Measurements from ENCODE around the gene MAG.

MAG gene

DNA sequence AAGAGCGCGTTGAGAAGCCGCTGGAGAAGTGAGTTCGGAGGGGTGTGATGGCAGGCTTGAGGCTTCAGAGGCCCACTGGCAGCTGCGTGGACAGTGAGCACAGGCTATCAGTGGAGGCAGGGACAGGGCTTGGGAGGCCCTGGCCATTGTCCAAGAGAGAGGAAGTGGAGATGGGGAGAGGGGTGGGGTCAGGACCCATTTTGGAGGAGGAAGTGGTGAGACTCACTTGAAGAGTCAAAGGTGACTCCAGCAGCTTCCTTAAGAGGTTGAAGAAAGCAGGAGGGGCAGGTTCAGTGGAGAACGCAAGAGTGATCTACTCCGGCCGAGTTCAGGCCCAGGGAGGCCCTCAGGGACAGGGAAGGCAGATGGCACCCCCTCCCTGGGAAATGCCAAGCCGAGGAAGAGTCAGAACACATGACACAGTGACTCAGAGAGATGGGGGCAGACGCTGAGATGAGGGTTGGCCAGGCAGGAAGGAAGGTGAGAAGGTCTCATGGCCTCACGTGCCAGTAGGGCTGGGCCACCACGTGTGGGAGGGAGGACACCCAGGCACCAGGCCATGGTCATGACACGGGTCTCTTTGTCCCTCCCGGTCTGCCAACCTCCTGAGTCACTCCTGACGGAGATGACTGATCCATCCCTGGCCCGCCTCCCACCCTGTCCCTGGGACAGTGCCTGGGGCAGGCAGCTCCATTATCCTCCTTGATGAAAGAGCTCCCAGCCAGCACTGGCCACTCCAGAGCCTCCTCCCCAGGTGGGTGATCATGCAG lies 26.9 kb downstream of the MAG start:
- no peak for DNase-seq (ENCODE audit: low spot score)

DNA sequence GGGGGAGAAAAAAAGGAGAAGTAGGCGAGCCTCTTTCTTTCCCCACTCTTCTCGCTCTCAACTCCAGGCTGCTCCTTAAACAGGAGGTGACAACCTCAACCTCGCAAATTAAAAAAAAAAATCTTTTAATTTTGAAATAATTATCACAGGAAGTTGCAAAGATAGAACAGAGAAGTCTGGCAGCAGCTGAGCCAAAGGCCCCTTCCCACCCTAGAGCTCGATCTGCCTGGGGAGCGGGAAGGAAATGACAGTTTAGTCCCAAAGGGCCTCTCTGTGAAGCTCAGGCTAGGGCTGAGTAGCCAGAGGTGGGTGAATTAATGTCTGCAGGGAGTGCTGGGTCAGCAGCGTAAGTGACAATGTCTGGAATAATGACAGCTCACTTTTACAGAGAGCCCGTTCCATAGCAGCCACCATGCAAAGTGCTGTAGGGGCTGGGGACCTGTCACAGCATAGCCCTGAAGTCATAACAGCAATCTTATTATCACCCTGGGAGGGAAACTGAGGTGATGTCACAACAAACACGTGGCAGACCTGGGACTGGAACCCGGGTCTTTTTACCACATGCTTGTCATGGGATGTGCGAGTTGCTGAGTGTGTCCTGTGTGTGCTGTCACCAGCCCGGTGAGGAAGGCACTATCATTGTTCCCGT lies 28.2 kb downstream of the MAG start:
- DNase-seq (ENCODE audit: low spot score): no peak

DNA sequence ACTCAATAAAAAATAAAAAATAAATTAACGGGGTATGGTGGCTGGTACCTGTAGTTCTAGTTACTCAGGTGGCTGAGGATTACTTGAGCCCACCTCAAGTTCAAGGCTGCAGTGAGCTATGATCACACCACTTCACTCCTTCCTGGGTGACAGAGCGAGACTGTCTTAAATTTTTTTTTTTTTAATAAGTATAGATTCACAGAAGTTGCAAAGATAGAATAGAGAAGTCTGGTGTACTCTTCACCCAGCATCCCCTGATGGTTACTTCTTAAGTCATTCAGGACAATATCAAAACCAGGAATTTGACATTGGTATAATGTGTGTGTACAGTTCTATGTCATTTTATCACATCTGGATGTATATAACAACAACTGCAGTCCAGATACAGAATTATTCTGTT lies 29.3 kb downstream of the MAG start:
- DNase-seq (ENCODE audit: low spot score): no peak

DNA sequence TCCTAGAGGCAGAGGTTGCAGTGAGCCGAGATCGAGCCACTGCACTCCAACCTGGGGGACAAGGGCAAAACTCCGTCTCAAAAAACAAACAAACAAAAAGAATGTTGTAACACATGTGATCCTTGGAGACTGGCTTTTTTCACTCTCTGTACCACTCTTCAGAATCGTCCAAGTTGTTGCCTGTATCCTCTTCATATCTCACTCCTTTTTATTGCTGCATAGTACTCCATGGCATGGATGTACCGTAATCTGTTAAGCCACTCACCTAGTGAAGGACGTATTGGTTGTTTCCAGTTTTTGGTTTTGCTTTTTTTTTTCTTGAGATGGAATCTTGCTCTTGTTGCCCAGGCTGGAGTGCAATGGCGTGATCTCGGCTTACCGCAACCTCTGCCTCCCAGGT lies 30.1 kb downstream of the MAG start:
- DNase-seq (ENCODE audit: low spot score): no peak

DNA sequence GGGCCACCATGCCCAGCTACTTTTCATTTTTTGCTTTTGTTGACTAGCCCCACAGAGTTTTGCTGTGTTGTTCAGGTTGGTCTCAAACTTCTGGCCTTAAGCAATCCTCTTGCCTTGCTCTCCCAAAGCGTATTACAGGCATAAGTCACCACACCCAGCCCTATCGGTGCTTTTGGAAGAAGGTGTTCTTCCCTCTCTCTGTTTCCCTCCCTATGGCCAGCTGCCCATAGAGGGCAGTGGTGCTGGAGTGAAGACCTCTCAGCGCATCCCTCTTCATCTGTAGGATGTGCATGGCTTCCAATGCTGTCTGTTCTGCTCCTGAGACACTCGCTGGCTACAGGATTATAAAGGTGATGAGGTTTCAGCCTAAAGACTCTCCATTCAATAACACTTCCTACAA lies 35.7 kb downstream of the MAG start:
- no peak for DNase-seq (ENCODE audit: low spot score)

DNA sequence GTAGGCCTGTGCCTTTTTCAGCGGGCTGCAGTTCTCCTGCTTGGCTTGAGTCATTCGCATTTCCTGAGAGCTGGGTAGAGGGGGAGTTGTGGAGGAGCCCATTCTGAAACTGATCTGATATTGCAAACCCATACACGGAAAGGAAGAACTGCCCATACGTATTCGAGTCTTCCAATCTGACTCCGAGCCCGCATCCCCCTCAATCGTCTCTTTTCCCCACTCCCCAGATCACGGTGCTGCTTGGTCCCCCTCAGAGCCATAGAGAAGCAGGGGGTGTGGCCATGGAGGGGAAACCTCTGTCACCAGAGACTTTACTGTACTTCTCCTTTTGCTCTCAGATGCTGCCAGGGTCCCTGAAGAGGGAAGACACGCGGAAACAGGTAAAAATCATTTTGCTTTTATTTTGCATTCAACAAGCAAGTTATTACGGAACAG lies 36.9 kb downstream of the MAG start, which contains the start of gene CD22:
CD22 (plus strand) TSS at position 337 of the 435 bp plus-strand sequence. CDS start 2,854 bp downstream, outside the sequence.
- DNase-seq (ENCODE audit: low spot score): no peak

DNA sequence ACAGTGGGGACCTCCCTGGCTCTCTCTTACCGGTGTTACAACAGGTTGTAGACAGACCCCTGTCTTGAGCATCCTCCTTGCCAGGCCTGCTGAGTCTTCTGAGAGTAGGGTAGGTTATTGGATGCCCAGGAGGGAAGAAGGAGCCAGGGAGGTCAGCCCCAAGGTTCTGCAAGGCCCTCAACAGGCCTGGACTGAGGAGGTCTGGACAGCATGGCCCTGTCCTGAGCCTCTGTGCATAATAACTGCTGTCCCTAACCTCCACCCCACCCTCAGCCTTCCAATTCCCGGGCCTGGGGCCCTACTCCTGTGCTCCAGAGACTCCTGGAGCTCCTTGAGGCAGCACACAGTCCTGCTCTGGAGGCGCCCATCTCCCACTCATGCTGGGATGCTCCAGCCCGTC lies 37.4 kb downstream of the MAG start:
- no peak for DNase-seq (ENCODE audit: low spot score)

DNA sequence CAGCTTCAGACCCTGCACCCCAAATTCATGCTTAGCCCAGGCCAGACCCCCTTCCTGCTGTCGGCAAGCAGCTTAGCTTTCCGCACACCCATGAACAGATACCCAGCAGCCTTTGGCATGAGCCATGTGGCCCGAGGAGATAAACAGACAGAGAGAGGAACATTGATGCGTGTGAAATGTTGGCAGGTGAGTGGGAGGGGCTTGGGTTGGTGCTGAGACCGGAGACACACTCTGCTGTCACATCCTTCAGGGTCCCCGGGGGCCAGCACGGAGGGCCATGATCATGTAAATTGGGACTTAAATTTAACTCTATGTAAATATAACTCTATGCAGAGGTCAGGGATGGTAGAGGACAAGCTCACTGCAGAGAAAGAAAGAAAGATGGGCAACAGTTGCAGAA lies 38.5 kb downstream of the MAG start:
- DNase-seq (ENCODE audit: low spot score): no peak

DNA sequence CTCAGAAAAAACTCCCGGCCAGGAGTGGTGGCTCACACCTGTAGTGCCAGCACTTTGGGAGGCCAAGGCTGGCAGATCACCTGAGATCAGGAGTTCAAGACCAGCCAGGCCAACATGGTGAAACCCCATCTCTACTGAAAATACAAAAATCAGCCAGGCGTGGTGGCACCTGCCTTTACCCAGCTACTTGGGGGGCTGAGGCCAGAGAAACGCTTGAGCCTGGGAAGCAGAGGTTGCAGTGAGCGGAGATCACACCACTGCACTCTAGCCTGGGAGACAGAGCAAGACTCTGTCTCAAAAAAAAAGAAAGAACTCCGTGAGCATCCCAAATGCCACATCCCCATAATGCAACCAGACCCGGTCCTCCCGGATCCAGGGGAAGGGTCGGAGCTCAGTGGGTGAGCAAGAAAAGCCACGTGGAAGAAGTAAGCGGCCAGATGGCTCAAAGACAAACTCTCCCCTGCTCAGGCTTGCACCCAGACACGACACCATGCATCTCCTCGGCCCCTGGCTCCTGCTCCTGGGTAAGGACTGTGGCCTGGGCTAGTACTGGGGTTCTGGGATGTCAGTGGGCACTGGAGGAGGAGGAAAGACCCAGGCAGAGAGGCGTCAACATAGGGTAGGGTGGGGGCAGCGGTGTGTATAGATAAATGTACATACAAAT lies 39.7 kb downstream of the MAG start:
- no peak for DNase-seq (ENCODE audit: low spot score)

DNA sequence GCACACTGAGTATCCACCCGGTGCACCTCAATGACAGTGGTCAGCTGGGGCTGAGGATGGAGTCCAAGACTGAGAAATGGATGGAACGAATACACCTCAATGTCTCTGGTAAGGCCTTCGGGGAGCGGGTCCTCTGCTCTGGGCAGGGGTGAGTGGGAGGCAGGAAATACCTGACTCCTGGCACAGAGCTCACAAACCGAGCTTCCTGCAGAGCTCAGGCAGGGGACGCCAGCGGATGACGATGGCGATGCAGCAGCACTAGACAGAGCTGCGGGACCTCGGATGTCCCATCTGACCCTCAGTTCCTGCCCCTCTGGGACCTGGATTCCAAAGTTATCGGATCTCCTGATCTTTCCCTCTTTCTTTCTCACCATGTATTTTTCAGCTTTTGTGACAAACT lies 40.9 kb downstream of the MAG start:
- DNase-seq (ENCODE audit: low spot score): no peak

DNA sequence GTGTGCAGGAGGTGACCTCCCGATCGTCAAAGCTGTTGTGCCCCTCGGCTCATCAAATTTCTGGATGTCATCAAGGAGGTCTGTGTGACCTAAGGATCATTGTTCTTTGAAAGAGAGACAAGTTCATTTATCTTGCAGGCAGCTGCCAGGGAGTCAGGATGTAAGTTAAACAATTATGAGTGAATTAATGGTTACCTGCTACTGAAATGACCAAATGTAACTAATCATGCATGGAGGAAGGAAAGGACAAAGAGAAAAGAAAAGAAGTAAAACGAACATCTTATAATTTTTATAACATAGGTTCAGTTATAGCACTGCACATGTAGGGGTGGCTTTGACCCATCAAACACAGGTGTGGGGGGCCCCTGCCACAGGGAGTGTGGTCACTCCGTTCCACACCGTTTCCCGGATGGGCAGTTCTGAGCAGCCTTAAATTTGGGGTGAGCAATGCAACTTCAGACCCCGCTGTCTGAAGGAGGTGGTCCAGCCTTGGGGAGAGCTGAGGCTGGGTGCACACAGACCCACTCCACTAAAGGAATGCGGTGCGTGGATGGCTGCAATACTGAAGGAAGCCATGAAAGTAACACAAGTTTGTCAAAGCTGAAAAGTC lies 42.3 kb downstream of the MAG start:
- DNase-seq (ENCODE audit: low spot score): no peak

DNA sequence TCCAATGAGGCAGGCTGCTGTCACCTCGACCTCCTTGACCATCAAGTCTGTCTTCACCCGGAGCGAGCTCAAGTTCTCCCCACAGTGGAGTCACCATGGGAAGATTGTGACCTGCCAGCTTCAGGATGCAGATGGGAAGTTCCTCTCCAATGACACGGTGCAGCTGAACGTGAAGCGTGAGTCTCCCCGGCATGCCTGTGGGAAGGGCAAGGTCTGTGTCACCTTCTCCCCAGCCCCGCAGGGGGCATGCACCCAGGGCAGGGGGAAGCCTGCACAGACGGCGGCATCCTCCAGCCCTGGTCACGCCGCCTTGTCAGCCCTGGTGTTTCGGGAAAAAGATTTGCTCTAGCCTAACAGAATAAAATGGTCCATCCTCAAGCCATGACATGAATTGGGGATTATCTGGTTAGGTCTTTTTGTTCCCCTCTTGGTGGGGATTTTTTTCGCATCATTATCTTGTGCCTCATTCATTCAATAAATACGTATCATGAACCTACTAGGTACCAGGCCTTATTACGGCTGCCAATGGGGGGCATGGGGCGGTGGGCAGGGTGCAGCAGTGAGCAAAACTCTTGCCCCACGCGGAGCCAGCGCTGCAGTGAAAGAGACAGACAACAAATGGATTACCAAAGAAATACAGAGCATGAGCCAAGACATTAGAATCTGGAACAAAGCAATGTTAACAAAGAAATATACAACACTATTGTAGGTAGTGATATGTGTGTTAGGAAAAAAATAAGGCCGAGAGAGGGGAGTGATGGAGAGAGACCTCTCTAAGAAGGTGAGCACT lies 44.4 kb downstream of the MAG start:
- DNase-seq (ENCODE audit: low spot score): no peak

DNA sequence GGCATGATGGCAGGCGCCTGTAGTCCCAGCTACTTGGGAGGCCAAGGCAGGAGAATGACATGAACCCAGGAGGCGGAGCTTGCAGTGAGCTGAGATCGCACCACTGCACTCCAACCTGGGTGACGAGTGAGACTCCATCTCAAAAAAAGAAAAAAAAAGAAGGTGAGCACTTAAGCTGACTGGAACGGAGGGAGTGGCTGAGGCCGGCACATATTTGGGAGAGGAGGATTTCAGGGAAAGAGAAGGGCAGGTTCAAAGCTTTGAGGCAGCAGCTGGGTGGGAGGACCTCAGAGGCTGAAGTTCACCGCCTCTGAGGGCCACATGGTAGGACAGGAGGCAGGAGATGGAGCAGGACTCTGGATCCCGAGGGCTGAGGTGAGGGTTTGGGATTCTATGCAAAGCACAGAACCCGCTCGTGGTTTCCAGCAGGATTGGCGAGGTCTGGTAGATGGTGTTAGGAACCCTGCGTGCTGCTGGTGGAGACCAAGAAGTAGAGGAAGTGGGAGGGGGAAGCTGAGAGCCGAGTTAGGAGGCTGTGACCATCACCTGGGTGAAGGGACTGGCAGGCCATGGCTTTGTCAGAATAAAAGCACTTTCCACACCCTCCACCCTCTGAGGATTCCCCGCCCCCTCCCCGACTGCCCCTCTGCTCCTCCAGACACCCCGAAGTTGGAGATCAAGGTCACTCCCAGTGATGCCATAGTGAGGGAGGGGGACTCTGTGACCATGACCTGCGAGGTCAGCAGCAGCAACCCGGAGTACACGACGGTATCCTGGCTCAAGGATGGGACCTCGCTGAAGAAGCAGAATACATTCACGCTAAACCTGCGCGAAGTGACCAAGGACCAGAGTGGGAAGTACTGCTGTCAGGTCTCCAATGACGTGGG lies 45.4 kb downstream of the MAG start:
- no peak for DNase-seq (ENCODE audit: low spot score)

DNA sequence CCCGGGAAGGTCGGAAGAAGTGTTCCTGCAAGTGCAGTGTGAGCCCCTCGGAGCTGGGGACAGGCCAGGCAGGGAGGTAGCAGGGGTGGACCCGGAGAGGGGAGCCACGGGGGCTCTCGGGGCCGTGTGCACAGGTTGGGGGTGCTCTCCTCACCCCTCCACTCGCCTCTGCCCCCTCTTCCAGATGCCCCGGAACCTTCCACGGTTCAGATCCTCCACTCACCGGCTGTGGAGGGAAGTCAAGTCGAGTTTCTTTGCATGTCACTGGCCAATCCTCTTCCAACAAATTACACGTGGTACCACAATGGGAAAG lies 46.0 kb downstream of the MAG start:
- no peak for DNase-seq (ENCODE audit: low spot score)

DNA sequence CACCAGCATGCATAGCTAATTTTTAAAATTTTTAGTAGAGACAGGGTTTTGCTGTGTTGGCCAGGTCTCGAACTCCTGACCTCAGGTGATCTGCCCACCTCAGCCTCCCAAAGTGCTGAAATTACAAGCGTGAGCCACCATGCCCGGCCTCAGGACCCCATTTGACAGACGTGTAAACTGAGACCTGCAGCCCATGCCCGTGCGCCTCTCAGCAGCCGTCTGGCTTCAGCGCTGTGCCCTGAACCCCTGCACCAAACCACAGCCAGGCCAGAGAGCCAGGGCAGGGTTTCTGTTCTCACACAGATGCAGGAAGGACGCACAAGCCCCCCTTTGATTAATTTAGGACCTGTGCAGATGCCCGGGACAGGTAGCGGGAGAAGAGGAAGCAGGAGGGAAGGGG lies 48.5 kb downstream of the MAG start:
- no peak for DNase-seq (ENCODE audit: low spot score)

DNA sequence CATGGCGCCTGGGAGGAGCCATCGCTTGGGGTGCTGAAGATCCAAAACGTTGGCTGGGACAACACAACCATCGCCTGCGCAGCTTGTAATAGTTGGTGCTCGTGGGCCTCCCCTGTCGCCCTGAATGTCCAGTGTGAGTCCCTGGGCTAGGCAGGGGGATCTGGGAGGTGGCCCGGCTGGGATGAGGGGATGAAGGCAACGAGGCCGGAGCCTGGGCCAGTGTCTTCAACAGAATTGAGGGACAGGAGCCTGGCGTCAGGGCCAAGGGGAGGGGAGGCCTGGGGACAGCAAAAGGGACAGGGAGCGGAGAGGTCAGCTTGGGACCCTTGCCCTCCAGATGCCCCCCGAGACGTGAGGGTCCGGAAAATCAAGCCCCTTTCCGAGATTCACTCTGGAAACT lies 49.0 kb downstream of the MAG start:
- DNase-seq (ENCODE audit: low spot score): no peak

DNA sequence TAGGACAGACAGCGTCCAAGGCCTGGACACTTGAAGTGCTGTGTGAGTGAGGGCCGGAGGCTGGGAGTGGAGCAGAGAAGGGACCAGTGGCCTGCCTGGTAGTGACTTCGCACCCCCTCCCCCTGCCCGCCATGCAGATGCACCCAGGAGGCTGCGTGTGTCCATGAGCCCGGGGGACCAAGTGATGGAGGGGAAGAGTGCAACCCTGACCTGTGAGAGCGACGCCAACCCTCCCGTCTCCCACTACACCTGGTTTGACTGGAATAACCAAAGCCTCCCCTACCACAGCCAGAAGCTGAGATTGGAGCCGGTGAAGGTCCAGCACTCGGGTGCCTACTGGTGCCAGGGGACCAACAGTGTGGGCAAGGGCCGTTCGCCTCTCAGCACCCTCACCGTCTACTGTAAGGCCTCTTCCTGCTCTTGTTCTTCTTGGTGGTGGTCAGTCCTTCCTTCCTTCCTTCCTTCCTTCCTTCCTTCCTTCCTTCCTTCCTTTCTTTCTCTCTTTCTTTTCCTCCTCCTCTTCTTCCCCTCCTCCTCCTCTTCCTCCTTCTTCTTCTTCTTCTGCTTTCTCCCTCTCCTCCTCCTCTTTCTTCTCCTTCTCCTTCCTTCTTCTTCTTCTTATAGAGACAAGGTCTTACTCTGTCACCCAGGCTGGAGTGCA lies 49.7 kb downstream of the MAG start:
- no peak for DNase-seq (ENCODE audit: low spot score)

DNA sequence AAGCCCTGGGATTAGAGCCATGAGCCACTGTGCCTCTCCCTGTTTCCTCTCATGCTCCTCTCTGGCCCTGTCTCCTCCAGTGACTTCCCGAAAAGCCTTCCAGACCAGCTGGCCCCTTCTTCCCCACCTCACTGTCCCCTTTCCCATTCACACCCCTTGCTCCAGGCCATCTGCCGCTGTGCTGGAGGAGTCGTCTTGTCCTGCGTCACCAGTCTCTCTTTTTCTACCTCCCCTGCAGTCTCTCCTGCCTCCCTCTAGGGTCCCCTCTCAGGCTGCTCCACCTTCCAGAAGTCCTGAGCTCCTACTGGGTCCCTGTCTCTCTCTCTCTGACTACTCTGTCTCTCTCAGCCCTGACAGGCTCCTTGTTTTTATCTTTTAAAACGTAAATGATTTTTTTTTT lies 50.5 kb downstream of the MAG start:
- no peak for DNase-seq (ENCODE audit: low spot score)

DNA sequence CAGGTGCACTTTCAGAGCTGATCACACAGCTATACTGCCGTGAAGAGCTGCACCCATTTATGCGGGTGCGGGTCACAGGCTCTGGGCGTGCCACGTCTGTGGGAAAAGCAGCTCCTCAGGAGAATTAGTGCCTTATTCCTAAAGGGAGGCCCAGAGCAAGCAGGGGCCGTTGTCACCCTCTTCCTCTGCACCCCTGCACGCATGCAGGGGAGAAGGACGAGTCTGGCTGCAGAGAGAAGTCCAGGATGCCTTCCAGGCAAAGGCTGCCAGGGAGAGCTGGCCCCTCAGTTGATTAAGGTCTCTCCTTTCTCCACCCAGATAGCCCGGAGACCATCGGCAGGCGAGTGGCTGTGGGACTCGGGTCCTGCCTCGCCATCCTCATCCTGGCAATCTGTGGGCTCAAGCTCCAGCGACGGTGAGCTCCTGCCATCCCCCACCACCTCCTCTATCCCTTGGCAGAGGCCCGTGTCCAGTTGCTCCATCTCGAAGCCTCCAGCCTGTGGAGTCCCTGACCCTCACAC lies 52.6 kb downstream of the MAG start:
- no peak for DNase-seq (ENCODE audit: low spot score)

DNA sequence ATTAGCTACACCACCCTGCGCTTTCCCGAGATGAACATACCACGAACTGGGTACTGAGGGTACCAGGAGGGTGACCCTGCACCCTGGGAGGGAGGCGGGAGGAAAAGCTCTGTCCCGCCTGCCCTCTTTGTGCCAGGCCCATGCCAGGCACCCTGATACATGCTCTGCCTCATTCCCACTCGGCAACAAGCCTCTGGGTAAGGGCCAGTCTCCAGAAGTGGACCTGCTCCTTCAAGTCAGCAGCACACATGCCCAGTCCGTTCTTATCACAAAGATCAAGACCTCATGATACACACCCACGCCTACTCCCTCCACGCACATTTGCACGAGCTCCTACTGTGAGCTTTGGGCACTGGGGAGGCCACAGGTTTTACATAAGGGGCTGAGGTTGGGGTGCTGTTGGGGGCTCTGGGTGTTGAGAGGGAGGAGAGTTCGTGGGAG lies 53.7 kb downstream of the MAG start:
- DNase-seq (ENCODE audit: low spot score): no peak

Data from D341Med (cell line).